CD4-positive, alpha-beta T cell treated with Interleukin-17A for 1 hour (primary cell): Measurements from ENCODE around the gene PLA2G2E.
"Not testable (repeated sequence)": the region's sequence is repeated elsewhere in the genome, so short reads cannot be mapped to it uniquely, and the experiment has no call there.

Experiments used
- DNase-seq: peaks from one replicate; pipeline ENCODE4 v3.0.0-alpha.2; 2020

The PLA2G2E gene, protein sequence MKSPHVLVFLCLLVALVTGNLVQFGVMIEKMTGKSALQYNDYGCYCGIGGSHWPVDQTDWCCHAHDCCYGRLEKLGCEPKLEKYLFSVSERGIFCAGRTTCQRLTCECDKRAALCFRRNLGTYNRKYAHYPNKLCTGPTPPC

GRCh38 chr1:19923137-19923952 lies at the start of gene PLA2G2E:
TSS of gene PLA2G2E (minus strand) at chr1:19923617. CDS start at chr1:19923559, 58 bp downstream.
- DNase-seq, result no peak

DNA sequence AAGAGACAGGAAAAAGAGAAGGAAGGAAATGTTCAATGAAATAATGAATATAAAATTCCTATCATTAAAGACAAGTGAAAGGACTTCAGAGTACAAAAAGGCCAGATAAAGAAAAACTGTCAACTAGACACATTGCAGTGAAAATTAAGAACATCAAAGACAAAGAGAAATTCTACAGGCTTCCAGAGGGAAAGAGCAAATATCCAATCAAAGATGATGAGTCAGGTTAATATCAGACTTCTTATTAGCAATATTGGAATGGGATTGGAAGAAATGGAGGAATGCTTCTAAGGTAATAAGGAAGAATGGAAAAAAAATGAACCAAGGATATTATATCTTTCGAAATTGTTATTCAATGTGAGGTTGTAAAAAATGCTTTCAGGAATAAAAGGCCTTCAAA lies 48.2 kb upstream of the PLA2G2E start:
- DNase-seq, result no peak

- no peak for DNase-seq
These were observed 46.7 kb upstream of the PLA2G2E start for GRCh38 chr1:19969898-19970660.

DNA sequence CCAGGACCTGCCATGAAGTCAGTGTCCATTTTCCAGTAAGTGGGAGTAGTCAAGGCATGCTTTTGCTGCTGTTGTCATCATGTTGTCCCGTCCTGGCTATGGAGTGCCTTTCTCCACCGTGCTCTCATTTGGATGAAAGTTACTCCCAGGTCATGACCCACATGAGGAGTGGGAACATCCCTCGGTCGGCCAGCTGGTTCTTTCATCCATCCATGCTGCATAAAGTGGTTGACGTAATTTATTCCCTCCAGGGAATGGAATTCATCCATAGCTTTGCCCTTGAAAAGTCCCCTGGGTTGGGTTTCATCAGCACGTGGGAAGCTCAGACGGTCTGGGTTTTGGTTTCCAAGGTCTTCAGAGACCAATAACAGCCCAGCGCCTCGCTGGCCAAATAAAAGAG lies 44.4 kb upstream of the PLA2G2E start:
- DNase-seq, result no peak

DNA sequence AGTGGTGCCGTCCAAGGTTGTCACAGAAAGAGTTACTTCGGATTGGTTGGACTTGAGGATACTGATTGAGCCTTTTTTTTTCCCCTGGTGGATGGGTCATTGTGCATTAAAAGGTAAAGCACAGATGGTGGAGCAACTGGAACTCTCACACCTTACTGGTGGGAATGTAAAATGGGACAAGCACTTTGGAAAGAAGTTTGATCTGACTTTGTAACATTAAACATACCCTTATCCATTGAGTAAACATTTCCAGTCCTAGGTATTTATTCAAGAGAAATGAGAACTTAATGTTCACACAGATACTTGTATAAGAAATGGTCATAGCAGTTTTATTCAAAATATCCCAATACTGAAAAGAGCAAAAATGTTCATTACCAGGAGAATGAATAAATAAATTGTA lies 41.1 kb upstream of the PLA2G2E start:
- DNase-seq, result no peak

- no peak for DNase-seq
These were observed 40.2 kb upstream of the PLA2G2E start for GRCh38 chr1:19963636-19964035.

- no peak for DNase-seq
These were observed 37.2 kb upstream of the PLA2G2E start for GRCh38 chr1:19960591-19960990.

DNA sequence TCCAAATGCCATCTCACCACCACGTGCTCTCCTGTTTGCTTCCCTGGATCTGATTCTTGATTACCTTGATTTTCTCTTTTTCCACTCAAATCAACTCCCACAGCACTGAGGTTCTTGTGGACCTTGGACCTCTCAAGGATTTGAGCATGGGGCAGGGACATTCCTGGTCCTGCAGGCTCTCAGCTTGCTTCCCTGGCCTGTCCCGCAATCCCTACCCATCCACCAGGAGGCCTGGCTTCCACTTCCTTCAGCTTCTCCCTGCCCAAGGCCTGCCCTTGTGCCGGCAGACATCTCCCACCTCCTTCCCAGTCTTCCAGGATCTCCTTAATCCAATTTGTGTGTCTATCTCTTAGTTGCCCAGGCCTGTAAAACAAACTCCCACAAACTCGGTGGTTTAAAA lies 34.4 kb upstream of the PLA2G2E start:
- DNase-seq, result no peak

- DNase-seq, result no peak
These were observed 32.2 kb upstream of the PLA2G2E start for GRCh38 chr1:19955534-19956170.

DNA sequence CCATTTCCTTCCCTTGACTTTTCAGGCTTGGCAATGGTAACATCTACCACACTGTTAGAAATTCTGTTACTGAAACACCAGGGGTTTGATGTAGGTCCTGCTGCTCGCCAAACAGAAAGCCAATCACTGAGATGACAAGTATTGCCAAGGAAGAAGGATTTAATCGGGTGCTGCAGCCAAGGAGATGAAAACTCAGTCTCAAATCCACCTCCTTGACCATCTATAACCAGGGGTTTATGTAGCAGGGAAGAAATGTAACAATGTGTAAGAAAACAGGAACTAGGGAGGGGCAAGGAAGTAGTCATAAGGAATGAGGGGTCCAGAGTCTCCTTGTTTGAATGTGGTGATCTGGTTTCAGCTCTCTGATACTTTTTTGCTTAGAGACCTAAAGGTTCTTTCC lies 30.6 kb upstream of the PLA2G2E start:
- no peak for DNase-seq

DNA sequence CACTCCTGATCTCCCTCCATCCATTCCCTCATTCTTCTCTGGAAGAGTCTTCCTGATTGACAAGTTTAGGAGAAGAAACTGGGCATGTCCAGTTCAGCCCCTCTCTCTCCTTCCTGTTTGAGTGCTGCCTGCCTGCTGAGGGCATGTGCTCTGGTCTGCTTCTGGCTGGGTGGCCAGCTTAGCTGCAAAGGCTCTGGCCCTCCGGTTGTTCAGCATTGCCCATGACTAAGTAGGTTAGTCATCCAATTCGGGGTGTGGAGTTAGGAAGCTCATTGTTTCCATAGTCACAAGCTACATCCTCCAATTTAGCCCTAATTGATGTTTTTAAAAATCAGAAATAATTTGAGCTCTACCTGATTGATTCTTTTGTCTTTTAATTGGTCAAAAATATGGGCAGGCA lies 25.6 kb upstream of the PLA2G2E start:
- DNase-seq, result no peak

DNA sequence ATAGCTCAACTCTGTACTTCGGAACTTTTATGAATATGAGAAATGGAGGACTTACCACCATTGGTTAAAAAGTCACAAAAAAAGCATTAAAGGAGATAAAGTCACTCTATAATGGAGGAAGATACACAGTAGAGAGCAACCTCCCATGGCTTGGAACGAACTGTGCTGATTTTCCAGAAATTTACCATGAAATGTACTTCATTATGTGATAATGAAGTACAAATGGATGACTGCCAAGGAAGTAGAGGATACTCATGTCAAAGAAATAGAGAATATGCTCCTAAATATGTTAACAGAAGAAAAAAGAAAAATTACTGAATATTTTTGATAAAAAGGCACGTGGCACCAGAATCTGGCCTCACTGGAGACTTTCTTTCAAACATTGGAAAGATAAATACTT lies 23.6 kb upstream of the PLA2G2E start:
- DNase-seq, result no peak

GRCh38 chr1:19946331-19946751 lies 22.9 kb upstream of the PLA2G2E start:
- no peak for DNase-seq

- DNase-seq, result no peak
These were observed 22.5 kb upstream of the PLA2G2E start for GRCh38 chr1:19945914-19946313.

- no peak for DNase-seq
These were observed 19.2 kb upstream of the PLA2G2E start for GRCh38 chr1:19942657-19943056.

GRCh38 chr1:19942088-19942487 lies 18.7 kb upstream of the PLA2G2E start:
- no peak for DNase-seq

DNA sequence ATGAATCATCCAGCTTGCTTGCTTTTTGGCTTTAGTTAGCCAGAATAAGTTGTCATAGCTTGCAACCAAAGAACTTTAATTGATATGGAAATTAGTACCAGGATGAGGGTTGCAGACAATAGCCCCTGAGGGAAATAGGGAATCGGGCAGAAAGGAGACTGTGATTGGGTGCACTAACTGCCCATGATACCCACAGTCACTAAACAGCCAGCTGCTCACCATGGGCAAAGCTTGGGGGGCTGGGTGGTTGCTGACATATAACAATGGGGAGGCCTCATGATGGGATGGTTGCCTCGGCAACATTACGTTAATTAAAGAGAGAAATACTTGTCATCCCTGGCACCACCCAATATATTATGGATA lies 17.8 kb upstream of the PLA2G2E start:
- DNase-seq, result no peak

DNA sequence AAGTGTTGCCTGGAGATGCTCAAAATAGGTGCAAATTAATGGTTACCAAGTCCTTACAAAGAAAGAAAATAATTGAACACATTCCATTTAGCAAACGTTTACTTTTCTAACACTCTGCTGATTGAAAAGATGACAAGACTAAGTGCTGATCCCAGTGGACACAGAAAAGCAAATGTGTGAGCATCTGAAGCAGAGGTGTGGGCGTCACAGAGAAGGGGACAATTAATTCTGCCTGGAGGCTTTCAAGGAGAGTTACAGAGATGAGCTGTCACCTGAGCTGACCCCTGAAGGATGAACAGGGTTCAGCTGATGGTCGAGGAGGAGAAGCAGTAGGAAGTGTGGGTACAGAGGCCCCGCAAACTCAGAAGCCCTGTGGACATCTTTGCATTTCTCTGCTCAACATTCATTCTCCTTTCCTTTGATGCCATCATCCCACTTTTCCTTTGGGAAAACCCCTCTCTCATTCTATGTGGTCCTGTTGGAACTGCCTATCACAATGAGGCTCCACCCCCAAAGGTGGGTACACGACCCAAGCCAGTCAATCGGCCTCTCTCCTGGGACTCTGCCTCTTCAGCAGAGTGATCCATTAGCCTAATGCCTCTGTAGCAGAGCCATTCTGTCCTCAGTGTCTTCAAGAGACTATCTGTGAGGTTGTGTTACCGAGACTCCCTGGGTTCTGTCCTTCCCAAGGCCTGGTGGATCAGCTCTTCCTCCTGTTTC lies 17.2 kb upstream of the PLA2G2E start:
- no peak for DNase-seq

DNA sequence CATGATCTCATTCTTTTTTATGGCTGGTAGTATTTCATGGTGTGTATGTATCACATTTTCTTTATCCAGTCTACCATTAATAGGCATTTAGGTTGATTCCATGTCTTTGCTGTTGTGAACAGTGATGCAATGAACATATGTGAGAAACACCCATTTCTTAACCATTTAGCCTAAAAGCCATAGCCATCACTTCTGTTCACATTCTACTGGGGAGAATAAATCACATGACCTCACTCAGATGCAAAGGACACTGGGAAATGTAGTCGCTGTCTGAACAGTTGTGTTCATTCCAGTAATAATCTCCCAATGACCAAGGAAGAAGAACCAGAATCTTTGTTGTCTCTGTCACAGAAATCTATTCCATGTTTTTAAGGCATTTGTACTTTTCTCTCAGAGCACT lies 15.1 kb upstream of the PLA2G2E start:
- DNase-seq, result no peak

DNA sequence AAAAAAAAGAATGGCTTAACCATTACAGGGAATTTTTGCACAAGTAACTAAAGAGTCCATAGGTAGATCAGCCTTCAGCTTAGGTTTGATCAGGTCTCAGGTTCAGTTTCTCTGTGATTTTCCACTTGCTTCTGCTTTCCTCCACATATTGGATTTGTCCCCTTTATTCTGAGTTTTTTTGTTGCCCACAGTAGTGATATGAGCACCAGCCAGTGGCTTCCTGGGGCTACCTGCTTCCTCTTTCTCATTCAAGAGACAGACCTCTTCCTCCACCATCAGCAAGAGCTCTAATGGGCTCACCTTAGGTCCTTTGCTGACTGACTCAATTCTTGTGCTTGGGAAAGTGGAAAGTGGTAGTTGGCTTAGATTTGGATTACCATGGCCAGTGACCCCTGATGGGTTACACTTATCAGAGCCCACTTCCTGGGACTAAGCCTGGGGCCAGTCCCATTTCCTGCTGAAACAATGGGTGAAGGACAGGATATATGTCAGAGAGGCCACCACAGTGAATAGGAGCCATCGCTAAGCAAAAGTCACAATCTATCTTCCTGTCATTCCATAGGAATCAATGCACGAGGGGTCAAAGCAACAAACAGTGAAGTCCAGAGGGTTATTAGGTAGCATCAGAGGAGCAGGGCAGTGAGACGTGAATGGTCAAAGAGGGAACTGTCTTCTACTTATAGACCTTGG lies 12.8 kb upstream of the PLA2G2E start:
- DNase-seq, result no peak

- no peak for DNase-seq
These were observed 10.9 kb upstream of the PLA2G2E start for GRCh38 chr1:19934336-19934735.

DNA sequence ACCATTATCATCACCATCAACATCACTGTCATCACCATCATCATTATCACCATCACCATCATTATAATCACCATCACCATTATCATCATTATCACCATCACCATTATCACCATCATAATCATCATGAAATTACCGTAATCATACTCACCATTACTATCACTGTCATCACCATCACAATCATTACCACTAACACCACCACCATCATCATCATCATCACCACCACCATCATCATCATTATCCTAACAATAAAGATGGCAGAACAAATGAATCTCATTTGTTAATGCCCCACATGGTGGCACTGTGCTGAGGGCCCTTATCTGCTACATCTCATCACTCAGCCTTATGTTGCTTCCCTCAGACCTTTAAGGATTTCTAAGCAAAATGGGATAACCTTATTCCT lies 9.4 kb upstream of the PLA2G2E start:
- no peak for DNase-seq

GRCh38 chr1:19927130-19927421 lies 3.7 kb upstream of the PLA2G2E start:
- not testable (repeated sequence) for DNase-seq
